Duodenal mucosa (tissue), 2 donors: Measurements from ENCODE around the gene MPPED1.

ENCODE experiments used
- H3K27ac ChIP-seq: one replicate; pipeline ENCODE4 v1.7.0; 2013; ENCODE audit warnings: low read depth, low read length
- H3K27me3 ChIP-seq, 2 donors: one replicate each; pipeline ENCODE4 v1.7.0; 2013; ENCODE audit warnings: low read length in 2 of 2, control low read depth in 1 of 2; ENCODE audit not compliant: insufficient read depth in 2 of 2, control insufficient read depth in 1 of 2
- H3K36me3 ChIP-seq, 2 donors: one replicate each; pipeline ENCODE4 v1.7.0; 2013; ENCODE audit warnings: low read length in 2 of 2, control low read depth in 1 of 2; ENCODE audit not compliant: insufficient read depth in 2 of 2, control insufficient read depth in 1 of 2
- H3K4me1 ChIP-seq, 2 donors: one replicate each; pipeline ENCODE4 v1.7.0; 2013; ENCODE audit warnings: low read length in 2 of 2, control low read depth in 1 of 2; ENCODE audit not compliant: insufficient read depth in 2 of 2, control insufficient read depth in 1 of 2
- H3K4me3 ChIP-seq, 2 donors: one replicate each; pipeline ENCODE4 v1.7.0; 2013; ENCODE audit warnings: low read length in 2 of 2, low read depth in 1 of 2
- H3K9ac ChIP-seq, 2 donors: one replicate each; pipeline ENCODE4 v1.7.0; 2013; ENCODE audit warnings: low read length in 2 of 2, low read depth in 1 of 2
- H3K9me3 ChIP-seq, 2 donors: one replicate each; pipeline ENCODE4 v1.7.0; 2013; ENCODE audit warnings: low read length in 2 of 2, control low read depth in 1 of 2; ENCODE audit not compliant: control insufficient read depth in 1 of 2

MPPED1 gene

GRCh38 chr22:43476341-43476740 lies 64.5 kb downstream of the MPPED1 start:
- H3K9me3 ChIP-seq = no peaks in the 10 kb centered on the region

GRCh38 chr22:43476751-43477725 lies 65.2 kb downstream of the MPPED1 start:
- Histone ChIP-seq H3K9ac (no peak overlapping the region), H3K4me1 (peaks cover 0 to 3% of the 10 kb centered on the region in 2 donors), H3K27ac (no peak overlapping the region), H3K36me3 (no peaks in the 10 kb centered on the region), H3K27me3 (no peaks in the 10 kb centered on the region), H3K4me3 (no peak overlapping the region), H3K9me3 (no peaks in the 10 kb centered on the region)

More at GRCh38 chr22:43476341-43476740, 64.5 kb downstream of the MPPED1 start:
- Histone ChIP-seq H3K27ac (no peak overlapping the region), H3K4me3 (no peak overlapping the region), H3K4me1 (peaks cover 0 to 3% of the 10 kb centered on the region in 2 donors), H3K36me3 (no peaks in the 10 kb centered on the region), H3K9ac (no peak overlapping the region), H3K27me3 (no peaks in the 10 kb centered on the region)

- Histone ChIP-seq H3K4me3 (no peak overlapping the region), H3K4me1 (peaks cover 0 to 3% of the 10 kb centered on the region in 2 donors), H3K36me3 (no peaks in the 10 kb centered on the region), H3K27ac (no peak overlapping the region), H3K9ac (no peak overlapping the region), H3K27me3 (no peaks in the 10 kb centered on the region), H3K9me3 (no peaks in the 10 kb centered on the region)
Observed at GRCh38 chr22:43477966-43478365, 66.2 kb downstream of the MPPED1 start.

- Histone ChIP-seq H3K4me1 (peaks cover 0 to 3% of the 10 kb centered on the region in 2 donors), H3K4me3 (no peak overlapping the region), H3K27ac (no peak overlapping the region)
Observed at GRCh38 chr22:43478621-43479300, 66.9 kb downstream of the MPPED1 start.

GRCh38 chr22:43479301-43479950 lies 67.6 kb downstream of the MPPED1 start:
- H3K9ac ChIP-seq = no peak overlapping the region

More at GRCh38 chr22:43478621-43479300, 66.9 kb downstream of the MPPED1 start:
- no peaks in the 10 kb centered on the region for H3K27me3 ChIP-seq
- H3K36me3 ChIP-seq = no peaks in the 10 kb centered on the region
- H3K9me3 ChIP-seq = no peaks in the 10 kb centered on the region
- no peak overlapping the region for H3K9ac ChIP-seq

GRCh38 chr22:43479962-43480361 lies 68.1 kb downstream of the MPPED1 start:
- H3K9me3 ChIP-seq = no peaks in the 10 kb centered on the region
- no peaks in the 10 kb centered on the region for H3K36me3 ChIP-seq
- no peaks in the 10 kb centered on the region for H3K4me1 ChIP-seq
- no peak overlapping the region for H3K27ac ChIP-seq
- no peak overlapping the region for H3K9ac ChIP-seq
- H3K27me3 ChIP-seq = no peaks in the 10 kb centered on the region
- H3K4me3 ChIP-seq = no peak overlapping the region

More at GRCh38 chr22:43479301-43479950, 67.6 kb downstream of the MPPED1 start:
- Histone ChIP-seq H3K4me3 (no peak overlapping the region), H3K27ac (no peak overlapping the region), H3K27me3 (no peaks in the 10 kb centered on the region), H3K9me3 (no peaks in the 10 kb centered on the region), H3K36me3 (no peaks in the 10 kb centered on the region), H3K4me1 (no peaks in the 10 kb centered on the region)

GRCh38 chr22:43481568-43482317 lies 69.9 kb downstream of the MPPED1 start:
- Histone ChIP-seq H3K27ac (no peak overlapping the region), H3K9me3 (no peaks in the 10 kb centered on the region), H3K4me1 (no peaks in the 10 kb centered on the region), H3K4me3 (peak overlapping the region in 1 of 2 donors; percentile 15), H3K9ac (no peak overlapping the region), H3K27me3 (no peaks in the 10 kb centered on the region), H3K36me3 (no peaks in the 10 kb centered on the region)

GRCh38 chr22:43482318-43482625 lies 70.5 kb downstream of the MPPED1 start:
- no peaks in the 10 kb centered on the region for H3K36me3 ChIP-seq
- peaks cover 0 to 5% of the 10 kb centered on the region in 2 donors for H3K27me3 ChIP-seq
- no peak overlapping the region for H3K27ac ChIP-seq
- no peaks in the 10 kb centered on the region for H3K9me3 ChIP-seq
- no peaks in the 10 kb centered on the region for H3K4me1 ChIP-seq
- H3K4me3 ChIP-seq = no peak overlapping the region
- no peak overlapping the region for H3K9ac ChIP-seq

GRCh38 chr22:43483266-43483665 lies 71.5 kb downstream of the MPPED1 start:
- no peak overlapping the region for H3K27ac ChIP-seq
- H3K4me3 ChIP-seq = no peak overlapping the region
- H3K9ac ChIP-seq = no peak overlapping the region
- H3K36me3 ChIP-seq = no peaks in the 10 kb centered on the region
- no peaks in the 10 kb centered on the region for H3K9me3 ChIP-seq
- peaks cover 0 to 10% of the 10 kb centered on the region in 2 donors for H3K27me3 ChIP-seq
- no peaks in the 10 kb centered on the region for H3K4me1 ChIP-seq
